HFF-Myc (cell line): Measurements from ENCODE around the gene RPGR.

ENCODE experiments used
- DNase-seq: peaks from one replicate; pipeline ENCODE4 v3.0.0-alpha.2; 2011; ENCODE audit warnings: low read depth; ENCODE audit errors: extremely low read depth
- H3K4me3 ChIP-seq: replicated peaks from 2 replicates; pipeline ENCODE4 v1.5.1; 2011; ENCODE audit warnings: low read depth, mild to moderate bottlenecking, control low read depth, low read length
- TF ChIP-seq, protein P1 (sequence below): IDR thresholded peaks from 2 replicates; pipeline ENCODE4 v1.5.1; 2012; ENCODE audit warnings: mild to moderate bottlenecking, low read depth, low read length, control low read depth; ENCODE audit errors: missing control alignments

RPGR gene

DNA sequence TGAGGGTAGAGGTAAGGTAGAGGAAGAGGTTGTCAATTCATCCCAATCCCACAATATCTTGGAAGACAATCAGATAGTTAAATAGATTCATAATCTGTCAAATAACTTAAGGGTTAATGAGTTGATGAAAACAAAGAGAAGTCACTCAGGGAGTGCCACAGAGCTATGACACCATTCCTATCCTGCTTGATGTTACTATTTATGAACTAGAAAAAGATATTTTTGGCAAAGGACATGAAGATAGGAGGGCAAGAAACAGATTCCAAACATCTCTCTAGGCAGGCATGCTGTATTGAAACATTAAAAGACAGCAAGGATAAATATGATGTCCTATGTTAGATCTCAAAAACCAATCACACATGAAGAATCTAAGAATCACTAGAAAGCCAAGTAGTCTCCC is 103.1 kb downstream of the RPGR start:
- no peak for DNase-seq
- TF ChIP-seq, protein P1, sequence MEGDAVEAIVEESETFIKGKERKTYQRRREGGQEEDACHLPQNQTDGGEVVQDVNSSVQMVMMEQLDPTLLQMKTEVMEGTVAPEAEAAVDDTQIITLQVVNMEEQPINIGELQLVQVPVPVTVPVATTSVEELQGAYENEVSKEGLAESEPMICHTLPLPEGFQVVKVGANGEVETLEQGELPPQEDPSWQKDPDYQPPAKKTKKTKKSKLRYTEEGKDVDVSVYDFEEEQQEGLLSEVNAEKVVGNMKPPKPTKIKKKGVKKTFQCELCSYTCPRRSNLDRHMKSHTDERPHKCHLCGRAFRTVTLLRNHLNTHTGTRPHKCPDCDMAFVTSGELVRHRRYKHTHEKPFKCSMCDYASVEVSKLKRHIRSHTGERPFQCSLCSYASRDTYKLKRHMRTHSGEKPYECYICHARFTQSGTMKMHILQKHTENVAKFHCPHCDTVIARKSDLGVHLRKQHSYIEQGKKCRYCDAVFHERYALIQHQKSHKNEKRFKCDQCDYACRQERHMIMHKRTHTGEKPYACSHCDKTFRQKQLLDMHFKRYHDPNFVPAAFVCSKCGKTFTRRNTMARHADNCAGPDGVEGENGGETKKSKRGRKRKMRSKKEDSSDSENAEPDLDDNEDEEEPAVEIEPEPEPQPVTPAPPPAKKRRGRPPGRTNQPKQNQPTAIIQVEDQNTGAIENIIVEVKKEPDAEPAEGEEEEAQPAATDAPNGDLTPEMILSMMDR = no peak

DNA sequence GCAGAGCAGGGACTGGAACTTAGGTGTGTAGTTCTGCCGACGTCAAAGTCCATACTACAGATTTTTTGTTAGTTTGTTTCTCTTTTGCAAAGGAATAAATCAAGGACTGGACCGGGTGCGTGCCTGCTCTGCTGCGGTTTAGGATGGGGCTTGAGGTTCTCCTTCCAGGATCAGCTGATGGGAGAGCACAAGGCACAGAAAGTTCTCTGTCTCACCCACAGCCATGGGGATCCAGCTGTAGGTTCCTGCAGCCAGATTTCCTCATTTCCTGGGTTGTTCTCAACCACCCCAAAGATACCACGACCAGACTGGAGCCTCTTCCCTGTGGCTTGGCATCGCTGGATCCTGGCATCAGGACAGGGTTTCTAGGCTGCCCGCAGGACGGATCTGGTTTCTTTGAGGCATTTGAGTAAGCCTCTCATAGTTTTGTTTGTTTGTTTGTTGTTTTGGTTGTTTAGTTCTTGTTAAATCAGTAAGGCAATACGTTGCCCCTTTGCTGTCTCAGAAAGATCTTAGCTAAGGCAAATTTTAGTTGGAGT is 105.8 kb downstream of the RPGR start:
- TF ChIP-seq, protein P1 = no peak
- DNase-seq = no peak
- peak overlapping the region; percentile 55 for H3K4me3 ChIP-seq

More for the DNA sequence above, 103.1 kb downstream of the RPGR start:
- no peak overlapping the region for H3K4me3 ChIP-seq

DNA sequence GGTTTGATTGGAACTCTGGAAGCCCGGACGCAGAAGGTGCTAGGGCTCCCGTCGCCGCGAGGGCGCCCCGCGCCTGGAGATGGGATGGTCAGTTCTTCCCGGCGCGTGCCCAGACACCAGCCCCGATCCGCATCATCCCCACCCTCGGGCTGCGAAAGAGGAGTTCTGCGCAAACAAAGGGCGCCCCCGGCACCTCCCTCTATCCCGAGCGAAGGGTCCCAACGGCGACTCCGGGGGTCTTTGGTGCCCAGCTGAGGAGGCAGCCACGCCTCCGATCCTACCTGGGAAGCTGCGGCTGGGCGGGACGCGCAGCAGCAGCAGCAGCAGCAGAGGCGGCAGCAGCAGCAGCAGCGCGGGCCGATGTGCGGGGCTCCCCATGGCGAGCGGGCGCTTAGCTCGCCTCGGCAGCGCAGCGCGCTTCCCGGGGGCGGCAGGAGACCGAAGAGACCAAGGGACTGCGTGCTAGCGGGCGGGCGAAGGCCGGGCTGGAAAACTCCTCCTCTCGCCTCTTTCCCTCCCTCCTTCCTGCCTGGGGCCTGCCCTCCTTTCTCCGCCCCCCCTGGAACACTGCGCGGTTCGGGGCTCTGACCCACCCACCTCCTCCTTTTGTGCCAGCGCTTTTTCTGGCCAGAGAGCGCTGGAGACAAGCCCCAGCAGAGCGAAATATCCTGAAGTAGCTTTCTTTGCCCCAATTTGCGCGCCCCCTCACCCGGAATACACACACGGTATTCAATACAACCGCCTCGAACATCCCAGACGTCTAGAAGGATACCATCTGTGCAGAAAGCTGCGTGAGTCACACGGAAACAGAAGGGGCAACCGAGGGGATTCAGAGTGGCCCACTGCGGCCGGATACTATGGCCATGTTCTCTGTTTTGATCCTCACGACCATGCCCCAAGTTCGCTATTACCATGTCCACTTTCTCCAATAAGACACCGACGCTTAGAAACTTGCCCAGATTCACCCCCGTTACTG is 106.6 kb downstream of the RPGR start, which contains the start of gene SRPX:
TSS of gene SRPX (minus strand) at position 457 of the 976 bp plus-strand sequence. CDS start at position 378, 79 bp downstream.
- DNase-seq = no peak
- TF ChIP-seq, protein P1 = no peak
- peak within 1 kb of the TSS; percentile 55 for H3K4me3 ChIP-seq

DNA sequence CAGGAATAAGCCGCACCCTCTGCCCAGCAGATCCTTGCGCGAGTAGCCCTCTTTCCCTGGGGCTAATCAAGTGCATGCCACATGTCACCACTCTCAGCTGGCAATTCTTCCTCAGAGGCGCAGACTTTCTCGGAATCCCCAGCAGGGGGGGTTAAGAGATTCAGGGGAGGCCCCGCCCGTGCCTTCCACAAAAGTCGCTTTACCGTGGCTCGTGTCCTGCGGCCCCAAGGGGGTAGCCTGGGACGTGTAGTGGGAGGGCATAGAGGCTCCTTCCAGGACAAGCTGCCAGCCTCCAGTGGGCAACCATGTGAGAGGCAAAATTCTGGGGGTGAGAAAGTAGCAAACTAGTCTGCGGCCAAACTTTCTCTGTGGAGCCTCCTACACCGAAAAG is 107.3 kb downstream of the RPGR start:
- H3K4me3 ChIP-seq = peak overlapping the region; percentile 55
- peak; percentile 46 for DNase-seq
- TF ChIP-seq, protein P1 = peak; percentile 37
